NCI-H2107 (cell line): Measurements from ENCODE around the gene LDLRAD4.

ENCODE experiments used
- DNase-seq: peaks from one replicate; lab custom pipeline; 2025; lab: John Stamatoyannopoulos, UW

The LDLRAD4 gene

GRCh38 chr18:13430663-13431062 lies 212.1 kb downstream of the LDLRAD4 start:
- no peak for DNase-seq

GRCh38 chr18:13431886-13432285 lies 213.3 kb downstream of the LDLRAD4 start:
- DNase-seq, result no peak

- no peak for DNase-seq
These were observed 214.6 kb downstream of the LDLRAD4 start for GRCh38 chr18:13433125-13433524.

- no peak for DNase-seq
These were observed 215.1 kb downstream of the LDLRAD4 start for GRCh38 chr18:13433685-13434084.

GRCh38 chr18:13434854-13435253 lies 216.3 kb downstream of the LDLRAD4 start:
- no peak for DNase-seq

GRCh38 chr18:13435586-13436333 lies 217.2 kb downstream of the LDLRAD4 start:
- no peak for DNase-seq

GRCh38 chr18:13436576-13436975 lies 218.0 kb downstream of the LDLRAD4 start:
- no peak for DNase-seq

- no peak for DNase-seq
These were observed 218.5 kb downstream of the LDLRAD4 start for GRCh38 chr18:13437034-13437433.

- DNase-seq, result no peak
These were observed 219.4 kb downstream of the LDLRAD4 start for GRCh38 chr18:13437796-13438506.

- no peak for DNase-seq
These were observed 220.0 kb downstream of the LDLRAD4 start for GRCh38 chr18:13438507-13439056.

- no peak for DNase-seq
These were observed 220.9 kb downstream of the LDLRAD4 start for GRCh38 chr18:13439461-13439860.

- no peak for DNase-seq
These were observed 222.0 kb downstream of the LDLRAD4 start for GRCh38 chr18:13440277-13441248.

GRCh38 chr18:13441736-13442135 lies 223.2 kb downstream of the LDLRAD4 start:
- no peak for DNase-seq

- no peak for DNase-seq
These were observed 223.9 kb downstream of the LDLRAD4 start for GRCh38 chr18:13442451-13442850.

GRCh38 chr18:13443552-13443951 lies 225.0 kb downstream of the LDLRAD4 start:
- DNase-seq, result no peak

GRCh38 chr18:13444430-13445240 lies 226.1 kb downstream of the LDLRAD4 start:
- no peak for DNase-seq

GRCh38 chr18:13445241-13445897 lies 226.8 kb downstream of the LDLRAD4 start:
- no peak for DNase-seq

- DNase-seq, result no peak
These were observed 227.5 kb downstream of the LDLRAD4 start for GRCh38 chr18:13446024-13446423.

GRCh38 chr18:13446610-13447461 lies 228.3 kb downstream of the LDLRAD4 start:
- DNase-seq, result no peak
